ENCODE results near the gene TM6SF1.

The TM6SF1 gene

GRCh38 chr15:83109532-83109931 is 2.1 kb downstream of the TM6SF1 start:
- DNase-seq (ENCODE audit: low read depth, low spot score) = no peak
- no peak for TF ChIP-seq CTCF (IDR thresholded peaks at IDR 0.05; ENCODE audit: low read depth, low read length)
- no peak overlapping the region for H3K4me3 ChIP-seq (ENCODE audit: low read depth, low read length)
- in situ Hi-C loops (cut with HindIII; ENCODE audit: low sequenced_read_pairs) = no loop called here

- no peak for DNase-seq (ENCODE audit: low read depth, low spot score)
- in situ Hi-C loops (cut with HindIII; ENCODE audit: low sequenced_read_pairs) = no loop called here
- no peak overlapping the region for H3K4me3 ChIP-seq (ENCODE audit: low read depth, low read length)
- no peak for TF ChIP-seq CTCF (IDR thresholded peaks at IDR 0.05; ENCODE audit: low read depth, low read length)
These were observed 2.9 kb downstream of the TM6SF1 start for GRCh38 chr15:83110381-83110780.

- DNase-seq (ENCODE audit: low read depth, low spot score) = no peak
- in situ Hi-C loops (cut with HindIII; ENCODE audit: low sequenced_read_pairs) = no loop called here
- no peak overlapping the region for H3K4me3 ChIP-seq (ENCODE audit: low read depth, low read length)
- TF ChIP-seq CTCF (IDR thresholded peaks at IDR 0.05; ENCODE audit: low read depth, low read length) = no peak
These were observed 3.7 kb downstream of the TM6SF1 start for GRCh38 chr15:83111149-83111548.

GRCh38 chr15:83112233-83112955 is 4.9 kb downstream of the TM6SF1 start:
- peak; percentile 22 for TF ChIP-seq CTCF (IDR thresholded peaks at IDR 0.05; ENCODE audit: low read depth, low read length)

GRCh38 chr15:83112956-83113299 is 5.5 kb downstream of the TM6SF1 start:
- in situ Hi-C loops (cut with HindIII; ENCODE audit: low sequenced_read_pairs) = no loop called here
- no peak for TF ChIP-seq CTCF (IDR thresholded peaks at IDR 0.05; ENCODE audit: low read depth, low read length)
- no peak overlapping the region for H3K4me3 ChIP-seq (ENCODE audit: low read depth, low read length)
- DNase-seq (ENCODE audit: low read depth, low spot score) = no peak

More at GRCh38 chr15:83112233-83112955, 4.9 kb downstream of the TM6SF1 start:
- in situ Hi-C loops (cut with HindIII; ENCODE audit: low sequenced_read_pairs) = no loop called here
- no peak overlapping the region for H3K4me3 ChIP-seq (ENCODE audit: low read depth, low read length)
- DNase-seq (ENCODE audit: low read depth, low spot score) = peak; percentile 92

- in situ Hi-C loops (cut with HindIII; ENCODE audit: low sequenced_read_pairs) = no loop called here
- H3K4me3 ChIP-seq (ENCODE audit: low read depth, low read length) = no peak overlapping the region
These were observed 6.6 kb downstream of the TM6SF1 start for GRCh38 chr15:83113881-83114674.

More at GRCh38 chr15:83113881-83114674, 6.6 kb downstream of the TM6SF1 start:
- DNase-seq (ENCODE audit: low read depth, low spot score) = no peak
- TF ChIP-seq CTCF (IDR thresholded peaks at IDR 0.05; ENCODE audit: low read depth, low read length) = no peak

All from astrocyte of the spinal cord (primary cell).